HEK293 (cell line): ENCODE data around the gene SHROOM1.
A peak's percentile ranks its signal among the peaks of the same experiment; 100 is the strongest.

ENCODE experiments used
- CTCF ChIA-PET: fragments of 350-600 bp; formaldehyde crosslinking; extraction: SDS; loops from one replicate; lab custom pipeline; 2021; ENCODE audit warnings: antibody characterized with exemption; lab: Yijun Ruan, JAX
- POLR2A ChIA-PET: fragments of 300-600 bp; formaldehyde crosslinking; extraction: SDS; loops from one replicate; lab custom pipeline; 2020; ENCODE audit warnings: antibody characterized with exemption, inconsistent platforms; lab: Yijun Ruan, JAX
- H3K27ac ChIP-seq: fragments of 200-500 bp; sonication (Bioruptor generic); 2 replicates; pipeline ENCODE4 v1.5.1; 2014; ENCODE audit warnings: low read depth, low read length, control low read depth, inconsistent platforms; ENCODE audit errors: extremely low read depth
- H3K36me3 ChIP-seq, 2 experiments: fragments of 200-500 bp in 1 of 2; sonication (Bioruptor generic) in 1 of 2; 1 replicate in 1 of 2; 2 replicates in 1 of 2; pipeline ENCODE4 v1.5.1; 2014 to 2017; ENCODE audit warnings: inconsistent platforms in 2 of 2, low read length in 2 of 2; ENCODE audit not compliant: control insufficient read depth in 2 of 2, insufficient read depth in 1 of 2
- H3K4me1 ChIP-seq: fragments of 200-500 bp; sonication (Bioruptor generic); 2 replicates; pipeline ENCODE4 v1.5.1; 2014; ENCODE audit warnings: mild to moderate bottlenecking, low read length, inconsistent platforms; ENCODE audit not compliant: control insufficient read depth, insufficient read depth
- H3K4me3 ChIP-seq: 2 replicates; pipeline ENCODE4 v1.5.1; 2011; ENCODE audit warnings: low read depth, mild to moderate bottlenecking, control low read depth, low read length, moderate library complexity
- H3K9me3 ChIP-seq: fragments of 200-500 bp; sonication (Bioruptor generic); 2 replicates; pipeline ENCODE4 v1.5.1; 2014; ENCODE audit warnings: low read depth, low read length, inconsistent platforms; ENCODE audit not compliant: control insufficient read depth, insufficient read depth
- BCL11B ChIP-seq: fragments of 450-650 bp; formaldehyde crosslinking; IDR thresholded peaks from 2 replicates; pipeline ENCODE4 v1.5.1; 2016; ENCODE audit warnings: low read depth, missing biosample characterization, missing genetic modification characterization
- CTCF ChIP-seq: fragments of 450-650 bp; formaldehyde crosslinking; IDR thresholded peaks from 2 replicates; pipeline ENCODE4 v1.5.1; 2016; ENCODE audit warnings: missing biosample characterization, missing genetic modification characterization
- HOXA7 ChIP-seq: sonication (generic); formaldehyde crosslinking; IDR thresholded peaks from 2 replicates; pipeline ENCODE4 v1.8.1; 2022; ENCODE audit warnings: missing genetic modification reagents, borderline replicate concordance
- IKZF3 ChIP-seq: fragments of 450-650 bp; IDR thresholded peaks from 2 replicates; pipeline ENCODE4 v1.5.0; 2018; ENCODE audit warnings: missing biosample characterization, mild to moderate bottlenecking, missing genetic modification characterization, moderate library complexity
- OSR2 ChIP-seq: fragments of 450-650 bp; formaldehyde crosslinking; IDR thresholded peaks from 2 replicates; pipeline ENCODE4 v1.5.1; 2016; ENCODE audit warnings: missing biosample characterization, missing genetic modification characterization
- RBAK ChIP-seq: fragments of 450-650 bp; formaldehyde crosslinking; IDR thresholded peaks from 2 replicates; pipeline ENCODE4 v1.5.1; 2016; ENCODE audit warnings: missing biosample characterization, missing genetic modification characterization
- REPIN1 ChIP-seq: fragments of 450-650 bp; formaldehyde crosslinking; IDR thresholded peaks from 2 replicates; pipeline ENCODE4 v1.5.1; 2017; ENCODE audit warnings: missing biosample characterization, missing genetic modification characterization, low read depth
- SP2 ChIP-seq: fragments of 450-650 bp; formaldehyde crosslinking; IDR thresholded peaks from 2 replicates; pipeline ENCODE4 v1.5.1; 2016; ENCODE audit warnings: missing biosample characterization, missing genetic modification characterization
- SP3 ChIP-seq: fragments of 450-650 bp; formaldehyde crosslinking; IDR thresholded peaks from 2 replicates; pipeline ENCODE4 v1.5.1; 2016; ENCODE audit warnings: missing biosample characterization, missing genetic modification characterization
- YY2 ChIP-seq: fragments of 450-650 bp; formaldehyde crosslinking; IDR thresholded peaks from 2 replicates; pipeline ENCODE4 v1.5.1; 2016; ENCODE audit warnings: missing biosample characterization, missing genetic modification characterization
- ZBTB26 ChIP-seq: fragments of 450-650 bp; formaldehyde crosslinking; optimal IDR thresholded peaks from 2 replicates; pipeline ENCODE3; 2016; ENCODE audit warnings: missing biosample characterization, mild to moderate bottlenecking, missing genetic modification characterization
- ZFHX2 ChIP-seq: fragments of 450-650 bp; formaldehyde crosslinking; conservative IDR thresholded peaks from 2 replicates; pipeline ENCODE4 v1.5.1; 2016; ENCODE audit warnings: missing biosample characterization, missing genetic modification characterization
- ZFP37 ChIP-seq: fragments of 450-650 bp; formaldehyde crosslinking; IDR thresholded peaks from 2 replicates; pipeline ENCODE4 v1.5.1; 2016; ENCODE audit warnings: missing biosample characterization, missing genetic modification characterization
- ZNF114 ChIP-seq: fragments of 450-650 bp; formaldehyde crosslinking; IDR thresholded peaks from 2 replicates; pipeline ENCODE4 v1.5.0; 2017; ENCODE audit warnings: missing biosample characterization, missing genetic modification characterization
- ZNF155 ChIP-seq: fragments of 450-650 bp; formaldehyde crosslinking; IDR thresholded peaks from 2 replicates; pipeline ENCODE4 v1.5.1; 2016; ENCODE audit warnings: missing biosample characterization, missing genetic modification characterization
- ZNF16 ChIP-seq: fragments of 450-650 bp; formaldehyde crosslinking; IDR thresholded peaks from 2 replicates; pipeline ENCODE4 v1.5.1; 2016; ENCODE audit warnings: low read depth, missing biosample characterization, missing genetic modification characterization
- ZNF362 ChIP-seq: fragments of 450-650 bp; formaldehyde crosslinking; IDR thresholded peaks from 2 replicates; pipeline ENCODE4 v1.5.1; 2016; ENCODE audit warnings: missing biosample characterization, missing genetic modification characterization
- ZNF501 ChIP-seq: fragments of 450-650 bp; formaldehyde crosslinking; IDR thresholded peaks from 2 replicates; pipeline ENCODE4 v1.5.1; 2016; ENCODE audit warnings: missing biosample characterization, missing genetic modification characterization
- ZNF600 ChIP-seq: fragments of 450-650 bp; formaldehyde crosslinking; IDR thresholded peaks from 2 replicates; pipeline ENCODE4 v1.5.1; 2016; ENCODE audit warnings: missing biosample characterization, missing genetic modification characterization
- ZNF704 ChIP-seq: fragments of 450-650 bp; formaldehyde crosslinking; IDR thresholded peaks from 2 replicates; pipeline ENCODE4 v1.5.1; 2016; ENCODE audit warnings: missing biosample characterization, missing genetic modification characterization
- ZNF707 ChIP-seq: fragments of 450-650 bp; formaldehyde crosslinking; IDR thresholded peaks from 2 replicates; pipeline ENCODE4 v1.5.1; 2016; ENCODE audit warnings: missing biosample characterization, missing genetic modification characterization
- ZNF76 ChIP-seq: fragments of 450-650 bp; formaldehyde crosslinking; IDR thresholded peaks from 2 replicates; pipeline ENCODE4; 2016; ENCODE audit warnings: low read depth, missing biosample characterization, missing genetic modification characterization, borderline replicate concordance
- ZNF776 ChIP-seq: fragments of 450-650 bp; formaldehyde crosslinking; IDR thresholded peaks from 2 replicates; pipeline ENCODE4 v1.5.0; 2017; ENCODE audit warnings: missing biosample characterization, missing genetic modification characterization, borderline replicate concordance
- ZNF785 ChIP-seq: fragments of 450-650 bp; formaldehyde crosslinking; IDR thresholded peaks from 2 replicates; pipeline ENCODE4 v1.5.1; 2016; ENCODE audit warnings: missing biosample characterization, missing genetic modification characterization
- ZSCAN18 ChIP-seq: fragments of 450-650 bp; formaldehyde crosslinking; IDR thresholded peaks from 2 replicates; pipeline ENCODE4 v1.5.1; 2016; ENCODE audit warnings: missing biosample characterization, missing genetic modification characterization

SHROOM1 gene

GRCh38 chr5:132868754-132869153 is 38.3 kb upstream of the SHROOM1 start:
- ChIA-PET POLR2A (interaction anchor here (0.7 to 1.5 kb wide), 5 partner anchors 14 to 131 kb away, joined by 3 to 6 read pairs (median 4); partner anchors contain the start of genes AFF4 and KIF3A), CTCF (interaction anchor here (1.1 to 2.0 kb wide), 2 partner anchors 15 to 39 kb away, joined by 4 to 11 read pairs; no protein-coding TSS in a partner anchor)
- peaks cover 13 to 59% of the 10 kb centered on the region in 2 experiments; a peak in 2 of 3 replicates for H3K36me3 ChIP-seq
- no peaks in the 10 kb centered on the region for H3K9me3 ChIP-seq
- no peak overlapping the region for H3K4me3 ChIP-seq
- TF ChIP-seq ZFHX2 (tag by site-specific recombination) (no peak), ZNF362 (tag by site-specific recombination) (peak; percentile 36; the same call in 1 of the 2 replicates)
- no peak overlapping the region for H3K27ac ChIP-seq
- H3K4me1 ChIP-seq = peaks cover 6% of the 10 kb centered on the region; the same call in 1 of the 2 replicates

GRCh38 chr5:132867046-132867451 is 36.6 kb upstream of the SHROOM1 start:
- ChIA-PET CTCF (interaction anchor here (0.7 to 2.0 kb wide), 3 partner anchors 10 to 121 kb away, joined by 3 to 11 read pairs (median 4); no protein-coding TSS in a partner anchor), POLR2A (interaction anchor here (0.7 to 2.2 kb wide), 7 partner anchors 11 to 164 kb away, joined by 3 to 12 read pairs (median 8); partner anchors contain the start of gene KIF3A)
- Histone ChIP-seq H3K4me3 (peak overlapping the region; percentile 96), H3K9me3 (no peaks in the 10 kb centered on the region), H3K36me3 (peaks cover 13 to 42% of the 10 kb centered on the region in 2 experiments; a peak in 2 of 3 replicates), H3K4me1 (peaks cover 6% of the 10 kb centered on the region; the same call in 1 of the 2 replicates), H3K27ac (peak overlapping the region; percentile 42)
- TF ChIP-seq SP3 (tag by site-specific recombination) (no peak), ZNF114 (tag by site-specific recombination) (no peak), REPIN1 (tag by site-specific recombination) (no peak), ZNF600 (tag by site-specific recombination) (peak; percentile 33; the same call in 1 of the 2 replicates), CTCF (tag by site-specific recombination) (peak; percentile 16; the same call in 1 of the 2 replicates), ZNF155 (no peak), ZNF707 (tag by site-specific recombination) (no peak), IKZF3 (tag by site-specific recombination) (no peak), YY2 (tag by site-specific recombination) (no peak), HOXA7 (no peak), ZNF785 (tag by site-specific recombination) (no peak), ZFP37 (tag by site-specific recombination) (0 out of 2 replicates have a peak, but pooled peaks have one; percentile 11), ZNF16 (tag by site-specific recombination) (no peak), RBAK (tag by site-specific recombination) (no peak), ZSCAN18 (tag by site-specific recombination) (no peak), ZNF704 (no peak), ZNF776 (tag by site-specific recombination) (no peak), BCL11B (no peak), ZBTB26 (tag by site-specific recombination) (peak; percentile 16), ZNF501 (tag by site-specific recombination) (no peak), SP2 (tag by site-specific recombination) (no peak), ZNF76 (no peak), OSR2 (tag by site-specific recombination) (no peak)
